ENCODE results near the gene ALS2.

ALS2 gene

DNA sequence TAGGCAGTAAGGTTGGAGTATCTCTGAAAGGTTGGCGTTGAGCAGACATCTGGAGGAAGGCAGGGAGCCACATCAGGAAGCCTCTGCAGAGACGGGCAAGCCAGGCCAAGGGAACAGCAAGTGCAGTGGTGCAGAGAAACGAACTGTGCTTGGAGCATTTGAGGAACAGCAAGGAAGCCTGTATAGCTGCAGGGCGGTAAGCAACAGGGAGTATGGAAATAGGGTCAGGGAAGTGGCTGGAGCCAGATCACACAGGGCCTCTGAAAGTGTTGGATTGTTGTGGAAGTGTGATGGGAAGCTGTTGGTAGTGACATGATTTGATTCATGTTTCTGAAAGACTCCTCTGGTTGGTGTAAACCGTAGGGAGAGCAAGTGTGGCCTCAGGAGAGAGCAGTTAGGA is 124.0 kb downstream of the ALS2 start:
- TF ChIP-seq GATA3 (IDR thresholded peaks at IDR 0.05; ENCODE audit: low read depth, low read length), result no peak
- no peak for TF ChIP-seq GATA2 (IDR thresholded peaks at IDR 0.05; ENCODE audit: low read depth, low read length)

DNA sequence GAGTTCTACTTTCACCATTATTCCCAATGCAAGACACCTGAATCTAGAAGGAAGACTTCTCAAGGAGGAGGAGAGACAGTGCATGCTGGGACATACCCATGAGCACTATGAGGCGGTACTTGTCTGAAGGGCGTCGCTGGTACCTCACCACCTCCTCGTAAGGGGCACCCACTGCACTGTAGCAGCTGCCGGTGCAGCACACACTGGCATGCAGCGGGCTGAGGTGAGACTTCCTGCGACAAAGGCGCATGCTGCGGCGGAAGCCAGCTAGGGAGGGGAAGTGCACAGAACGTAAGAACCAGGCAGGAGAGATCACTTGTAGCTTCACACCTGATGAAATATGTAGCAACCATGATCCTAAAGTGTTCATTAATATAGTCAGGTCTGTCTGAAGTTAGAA is 124.6 kb downstream of the ALS2 start:
- no peak for TF ChIP-seq GATA3 (IDR thresholded peaks at IDR 0.05; ENCODE audit: low read depth, low read length)
- TF ChIP-seq GATA2 (IDR thresholded peaks at IDR 0.05; ENCODE audit: low read depth, low read length), result no peak

DNA sequence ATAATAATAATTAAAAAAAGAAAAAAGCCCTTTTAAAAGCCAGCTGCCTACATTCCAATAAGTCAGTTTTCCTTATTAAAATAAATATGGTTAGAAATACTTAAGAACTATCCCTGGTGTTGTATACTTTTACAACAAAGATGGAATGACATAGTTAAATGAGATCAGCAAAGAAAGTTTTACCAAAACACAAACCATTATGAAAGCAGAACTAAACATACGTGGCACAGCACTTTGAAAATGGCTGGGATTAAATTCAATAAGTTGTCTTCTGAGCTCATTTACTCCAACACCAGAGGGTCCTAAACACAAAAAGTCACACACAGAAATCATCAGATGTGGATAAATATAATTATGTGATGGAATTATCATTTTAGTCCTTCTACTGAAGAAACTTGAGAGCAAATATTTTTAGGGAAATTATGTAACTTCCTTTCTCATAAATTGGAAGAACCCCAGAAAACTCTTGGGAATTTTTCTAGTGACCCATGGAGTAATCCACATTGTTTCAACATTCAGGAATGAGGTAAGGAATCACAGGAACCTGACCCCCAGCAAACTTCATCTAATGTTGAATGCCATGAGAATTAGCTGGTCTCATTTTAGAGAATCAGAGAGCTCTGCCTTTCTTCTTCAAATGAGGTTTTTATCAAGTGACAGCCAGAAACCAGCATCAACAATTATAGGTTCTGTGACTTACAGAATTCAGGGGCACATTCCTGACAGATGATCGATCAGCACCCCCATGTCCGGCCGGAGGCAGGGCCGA is 125.9 kb downstream of the ALS2 start:
- TF ChIP-seq GATA3 (IDR thresholded peaks at IDR 0.05; ENCODE audit: low read depth, low read length) (no peak), GATA2 (IDR thresholded peaks at IDR 0.05; ENCODE audit: low read depth, low read length) (no peak)

- TF ChIP-seq GATA3 (IDR thresholded peaks at IDR 0.05; ENCODE audit: low read depth, low read length), result no peak
- no peak for TF ChIP-seq GATA2 (IDR thresholded peaks at IDR 0.05; ENCODE audit: low read depth, low read length)
These were observed 127.5 kb downstream of the ALS2 start for GRCh38 chr2:201653221-201653620.
